GM12878 (cell line): ENCODE data around the gene MAP4K4.

Experiments
- EP300 ChIP-seq, 2 experiments: fragments of 150-350 bp in 1 of 2; IDR thresholded peaks; 2 replicates each; pipeline ENCODE4 v1.6.1; 2011 to 2012; ENCODE audit warnings: low read depth in 2 of 2, low read length in 2 of 2, borderline replicate concordance in 1 of 2, improper control_type of control experiment in 1 of 2, inconsistent platforms in 1 of 2; ENCODE audit not compliant: control insufficient read depth in 1 of 2
- EZH2 ChIP-seq: IDR thresholded peaks from 2 replicates; pipeline ENCODE4 v1.6.1; 2012; ENCODE audit warnings: low read depth, mild to moderate bottlenecking, control low read depth, inconsistent platforms, low read length, borderline replicate concordance; ENCODE audit not compliant: control insufficient read depth
- GABPA ChIP-seq: IDR thresholded peaks from 2 replicates; pipeline ENCODE4 v1.6.1; 2014; ENCODE audit warnings: antibody characterized with exemption, low read depth, mild to moderate bottlenecking, inconsistent platforms
- HSF1 ChIP-seq: fragments of 150-350 bp; IDR thresholded peaks from 2 replicates; pipeline ENCODE4 v1.6.1; 2014; ENCODE audit warnings: mild to moderate bottlenecking, low read depth, low read length
- IKZF1 ChIP-seq: fragments of 450-650 bp; conservative IDR thresholded peaks from 2 replicates; pipeline ENCODE4 v1.6.1; 2017; ENCODE audit warnings: antibody characterized with exemption, mild to moderate bottlenecking
- POLR2A ChIP-seq: IDR thresholded peaks from 2 replicates; pipeline ENCODE4 v1.6.1; 2011; ENCODE audit warnings: low read depth, mild to moderate bottlenecking, low read length
- RAD21 ChIP-seq: IDR thresholded peaks from 2 replicates; pipeline ENCODE4 v1.6.1; 2011; ENCODE audit warnings: mild to moderate bottlenecking, low read depth, low read length, moderate library complexity; ENCODE audit not compliant: insufficient read depth
- RAD51 ChIP-seq: fragments of 450-650 bp; IDR thresholded peaks from 2 replicates; pipeline ENCODE4 v1.6.1; 2016; ENCODE audit warnings: moderate library complexity, mild to moderate bottlenecking, inconsistent platforms
- TF ChIP-seq, protein P1 (sequence below), 3 experiments: IDR thresholded peaks in 2 of 3; conservative IDR thresholded peaks in 1 of 3; 2 replicates each; pipeline ENCODE4 v1.5.1; 2011; ENCODE audit warnings: low read depth in 3 of 3, low read length in 3 of 3, mild to moderate bottlenecking in 3 of 3, control low read depth in 2 of 3, moderate library complexity in 2 of 3, inconsistent platforms in 1 of 3, mixed read lengths in 1 of 3; ENCODE audit not compliant: control insufficient read depth in 2 of 3, insufficient read depth in 1 of 3; ENCODE audit errors: extremely low read depth in 1 of 3

DNA sequence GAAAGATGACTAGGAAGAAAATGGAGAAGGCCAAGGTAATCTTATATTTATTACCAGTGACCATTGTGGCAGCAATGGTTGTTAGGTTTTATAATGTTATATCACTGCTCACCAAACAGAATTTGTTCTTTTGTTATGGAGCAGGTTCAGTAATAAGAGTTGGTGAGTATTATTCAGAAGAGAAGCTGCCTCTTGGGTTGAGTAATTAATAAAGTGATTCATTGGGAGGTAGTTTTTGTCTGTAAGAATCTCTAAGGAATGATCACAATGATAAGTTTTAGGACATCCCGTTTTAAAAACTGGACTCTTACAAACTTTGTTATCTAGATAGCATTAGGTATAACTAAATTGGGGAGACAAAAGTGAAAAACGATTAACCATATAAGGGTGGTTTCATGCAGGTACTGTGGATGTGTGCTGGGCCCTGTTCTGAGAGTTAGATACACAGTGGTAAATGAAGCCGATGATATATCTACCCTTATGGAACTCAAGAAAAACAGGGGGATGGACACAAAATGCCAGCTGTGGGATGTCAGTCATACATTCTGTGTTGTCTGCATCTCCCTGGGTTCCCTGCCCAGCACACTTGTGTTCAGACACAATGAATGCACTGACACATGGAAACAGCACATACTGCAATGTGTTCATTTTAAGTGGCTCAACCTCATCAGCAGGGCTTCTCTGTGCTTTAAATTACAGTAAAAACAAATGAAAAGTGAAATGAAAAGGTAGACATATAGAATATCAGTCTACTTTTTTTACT, 7.5 kb downstream of the MAP4K4 start:
- TF ChIP-seq EZH2 (no peak), HSF1 (no peak), GABPA (no peak), RAD21 (no peak), EP300 (IDR thresholded peaks at IDR 0.05; ENCODE audit: borderline replicate concordance in 1 of 2, control insufficient read depth in 1 of 2, low read depth in 2 of 2, low read length in 2 of 2) (no peak), IKZF1 (no peak), POLR2A (no peak), RAD51 (no peak)
- TF ChIP-seq, protein P1, sequence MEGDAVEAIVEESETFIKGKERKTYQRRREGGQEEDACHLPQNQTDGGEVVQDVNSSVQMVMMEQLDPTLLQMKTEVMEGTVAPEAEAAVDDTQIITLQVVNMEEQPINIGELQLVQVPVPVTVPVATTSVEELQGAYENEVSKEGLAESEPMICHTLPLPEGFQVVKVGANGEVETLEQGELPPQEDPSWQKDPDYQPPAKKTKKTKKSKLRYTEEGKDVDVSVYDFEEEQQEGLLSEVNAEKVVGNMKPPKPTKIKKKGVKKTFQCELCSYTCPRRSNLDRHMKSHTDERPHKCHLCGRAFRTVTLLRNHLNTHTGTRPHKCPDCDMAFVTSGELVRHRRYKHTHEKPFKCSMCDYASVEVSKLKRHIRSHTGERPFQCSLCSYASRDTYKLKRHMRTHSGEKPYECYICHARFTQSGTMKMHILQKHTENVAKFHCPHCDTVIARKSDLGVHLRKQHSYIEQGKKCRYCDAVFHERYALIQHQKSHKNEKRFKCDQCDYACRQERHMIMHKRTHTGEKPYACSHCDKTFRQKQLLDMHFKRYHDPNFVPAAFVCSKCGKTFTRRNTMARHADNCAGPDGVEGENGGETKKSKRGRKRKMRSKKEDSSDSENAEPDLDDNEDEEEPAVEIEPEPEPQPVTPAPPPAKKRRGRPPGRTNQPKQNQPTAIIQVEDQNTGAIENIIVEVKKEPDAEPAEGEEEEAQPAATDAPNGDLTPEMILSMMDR (IDR thresholded peaks at IDR 0.05 in 2 of 3, conservative IDR thresholded peaks at IDR 0.05 in 1 of 3; ENCODE audit: control insufficient read depth in 2 of 3, extremely low read depth in 1 of 3, insufficient read depth in 1 of 3, low read depth in 3 of 3, low read length in 3 of 3) = no peak
